Fibroblast of villous mesenchyme (primary cell): ENCODE data around the gene USP22. TPM values are rescaled to one million over a fixed set of nuclear protein-coding genes. Genes with fewer than 3 reads are reported as not detected.
A peak's percentile ranks its signal among the peaks of the same experiment; 100 is the strongest.

Experiments used
- DNase-seq: peaks from one replicate; pipeline ENCODE4 v3.0.0-alpha.2; 2010; ENCODE audit warnings: low read depth
- H3K4me3 ChIP-seq: 2 replicates; pipeline ENCODE4 v1.5.1; 2011; ENCODE audit warnings: low read depth, mild to moderate bottlenecking, low read length
- total RNA-seq: library from RNA; depleted of rRNA; stranded (reverse); fragments of >200 nt; gene quantifications from 2 replicates; pipeline ENCODE4 v1.2.3, GENCODE V29; 2012
- TF ChIP-seq, protein P1 (sequence below): IDR thresholded peaks from 2 replicates; pipeline ENCODE4 v1.5.1; 2012; ENCODE audit warnings: low read depth, mild to moderate bottlenecking, low read length; ENCODE audit not compliant: insufficient read depth

Gene USP22
- total RNA-seq, 1 donor = 297 TPM

DNA sequence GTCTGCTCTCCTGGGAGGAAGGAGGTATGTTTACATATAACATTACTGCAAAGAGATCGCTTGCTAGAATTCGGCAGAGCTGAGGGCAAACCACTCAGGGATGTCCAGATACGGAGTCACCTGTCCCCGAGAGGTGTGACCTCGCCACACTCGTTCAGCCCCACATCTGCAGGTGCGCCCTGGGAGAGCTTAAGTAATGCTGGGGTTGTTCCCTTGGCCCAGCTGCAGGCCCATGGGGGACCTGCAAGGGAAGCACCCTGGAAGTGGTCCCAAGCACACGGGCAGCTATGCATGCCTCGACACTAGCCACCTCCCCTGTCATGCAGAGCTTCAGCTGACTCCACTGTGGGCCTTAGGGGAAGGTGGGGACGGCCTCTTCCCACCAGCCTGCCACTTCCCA, 22.2 kb downstream of the USP22 start:
- H3K4me3 ChIP-seq = no peak overlapping the region
- TF ChIP-seq, protein P1, sequence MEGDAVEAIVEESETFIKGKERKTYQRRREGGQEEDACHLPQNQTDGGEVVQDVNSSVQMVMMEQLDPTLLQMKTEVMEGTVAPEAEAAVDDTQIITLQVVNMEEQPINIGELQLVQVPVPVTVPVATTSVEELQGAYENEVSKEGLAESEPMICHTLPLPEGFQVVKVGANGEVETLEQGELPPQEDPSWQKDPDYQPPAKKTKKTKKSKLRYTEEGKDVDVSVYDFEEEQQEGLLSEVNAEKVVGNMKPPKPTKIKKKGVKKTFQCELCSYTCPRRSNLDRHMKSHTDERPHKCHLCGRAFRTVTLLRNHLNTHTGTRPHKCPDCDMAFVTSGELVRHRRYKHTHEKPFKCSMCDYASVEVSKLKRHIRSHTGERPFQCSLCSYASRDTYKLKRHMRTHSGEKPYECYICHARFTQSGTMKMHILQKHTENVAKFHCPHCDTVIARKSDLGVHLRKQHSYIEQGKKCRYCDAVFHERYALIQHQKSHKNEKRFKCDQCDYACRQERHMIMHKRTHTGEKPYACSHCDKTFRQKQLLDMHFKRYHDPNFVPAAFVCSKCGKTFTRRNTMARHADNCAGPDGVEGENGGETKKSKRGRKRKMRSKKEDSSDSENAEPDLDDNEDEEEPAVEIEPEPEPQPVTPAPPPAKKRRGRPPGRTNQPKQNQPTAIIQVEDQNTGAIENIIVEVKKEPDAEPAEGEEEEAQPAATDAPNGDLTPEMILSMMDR = no peak
- no peak for DNase-seq

DNA sequence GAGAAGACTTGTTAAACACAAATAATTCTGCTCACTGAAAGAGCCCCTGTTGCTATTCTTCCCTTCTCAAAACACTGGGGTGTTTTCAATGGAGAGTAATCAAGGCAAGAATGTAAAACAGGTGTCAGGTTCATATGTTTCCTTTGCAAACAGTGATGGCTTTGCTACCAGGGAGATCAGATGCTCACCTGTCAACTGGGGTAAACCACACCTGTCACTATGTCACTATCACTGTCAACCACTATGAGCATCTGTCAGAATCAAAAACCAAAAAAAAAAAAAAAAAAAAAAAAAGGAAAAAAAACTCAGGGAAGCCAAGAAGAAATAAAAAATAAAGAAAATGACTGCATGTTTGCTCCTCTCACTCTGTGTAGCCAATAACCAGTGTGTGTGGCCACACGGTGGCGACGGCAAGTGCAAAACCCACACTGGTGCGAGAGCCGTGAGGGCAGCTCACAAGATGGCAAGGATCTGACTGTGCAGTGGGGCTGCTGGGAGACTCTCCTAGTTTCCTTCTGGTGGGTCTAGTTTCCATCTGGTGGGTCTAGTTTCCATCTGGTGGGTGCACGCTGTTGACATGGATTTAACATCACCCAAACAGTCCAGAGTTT, 22.7 kb downstream of the USP22 start:
- H3K4me3 ChIP-seq = no peak overlapping the region
- DNase-seq = no peak
- TF ChIP-seq, protein P1 = peak; percentile 27

DNA sequence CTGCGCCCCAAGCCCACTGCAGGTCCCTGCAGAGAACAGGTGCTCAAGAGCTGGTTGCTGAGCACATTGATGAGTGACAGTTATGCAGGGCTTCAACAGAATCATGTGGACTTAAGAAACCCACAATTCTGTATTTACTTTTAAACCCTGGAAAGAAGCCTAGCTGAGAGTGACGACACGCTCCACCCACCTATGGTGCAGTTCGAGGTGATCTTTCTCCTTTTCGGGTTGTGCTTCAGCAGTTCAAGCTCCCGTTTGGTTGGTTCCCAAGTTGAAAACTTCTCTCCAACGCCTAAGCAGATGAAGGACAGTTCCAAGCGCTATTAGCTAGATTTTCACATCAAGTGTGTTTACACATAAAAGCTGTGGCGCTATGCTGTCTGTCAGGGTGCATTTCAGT, 23.9 kb downstream of the USP22 start:
- TF ChIP-seq, protein P1 = no peak
- no peak for DNase-seq

DNA sequence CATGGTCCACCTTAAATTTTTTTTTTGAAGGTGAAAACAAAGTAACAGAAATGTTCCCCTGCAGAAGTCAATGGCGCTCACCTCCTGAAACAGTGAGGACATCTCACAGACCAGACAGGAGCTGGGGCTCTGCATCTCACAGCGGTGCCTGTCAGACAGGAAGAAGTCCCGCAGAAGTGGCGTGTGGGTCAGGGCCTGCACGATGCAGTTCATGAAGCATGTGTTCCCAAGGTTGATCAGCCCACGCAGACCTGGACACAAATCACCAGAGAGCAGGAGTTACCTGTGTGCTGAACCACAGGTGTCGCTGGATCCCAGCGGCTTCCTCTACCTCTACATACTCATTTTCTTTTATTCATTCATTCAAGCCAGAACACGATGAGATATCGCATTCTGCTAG, 24.9 kb downstream of the USP22 start:
- H3K4me3 ChIP-seq = no peak overlapping the region
- TF ChIP-seq, protein P1 = no peak
- no peak for DNase-seq

More for the DNA sequence above, 23.9 kb downstream of the USP22 start:
- no peak overlapping the region for H3K4me3 ChIP-seq

DNA sequence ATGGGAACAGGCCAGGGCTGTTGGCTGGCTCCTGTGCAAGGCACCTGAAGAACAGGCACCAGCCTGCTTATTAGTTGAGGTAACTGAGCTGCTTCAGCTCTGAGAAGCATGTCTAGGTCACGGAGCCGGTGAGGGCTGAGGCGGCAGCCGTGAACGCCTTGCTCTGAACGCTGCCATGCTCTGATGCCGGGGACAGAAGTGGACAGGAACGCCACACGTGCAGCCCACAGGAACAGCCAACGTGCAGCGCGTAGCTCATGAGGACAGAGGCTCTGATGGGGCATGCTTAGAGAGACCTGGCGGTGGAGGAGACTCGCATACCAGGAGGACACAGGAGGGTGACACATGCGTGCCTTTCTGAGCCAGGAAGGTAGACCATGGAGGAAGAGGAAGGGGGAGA, 25.6 kb downstream of the USP22 start:
- TF ChIP-seq, protein P1 = no peak
- DNase-seq = no peak
- H3K4me3 ChIP-seq = no peak overlapping the region

DNA sequence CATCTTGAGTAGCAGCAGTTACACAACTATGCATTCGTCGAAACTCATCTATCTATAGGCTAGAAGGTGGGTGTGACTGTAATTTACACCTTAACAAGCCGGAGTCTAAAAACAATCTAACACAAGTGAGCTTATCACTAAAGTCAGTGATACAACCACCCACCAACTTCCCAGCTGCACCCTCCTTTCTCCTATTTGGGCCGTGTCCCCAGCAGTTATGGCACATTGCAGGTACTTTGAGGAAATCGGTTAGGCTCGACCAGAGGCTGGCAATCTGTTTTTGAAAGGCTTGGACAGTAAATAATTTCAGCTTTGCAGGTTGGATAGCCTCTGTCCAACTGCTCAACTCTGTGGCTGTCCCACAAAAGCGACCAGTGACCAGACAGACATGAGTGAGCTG, 26.0 kb downstream of the USP22 start:
- TF ChIP-seq, protein P1 = no peak
- no peak for DNase-seq
- H3K4me3 ChIP-seq = no peak overlapping the region

DNA sequence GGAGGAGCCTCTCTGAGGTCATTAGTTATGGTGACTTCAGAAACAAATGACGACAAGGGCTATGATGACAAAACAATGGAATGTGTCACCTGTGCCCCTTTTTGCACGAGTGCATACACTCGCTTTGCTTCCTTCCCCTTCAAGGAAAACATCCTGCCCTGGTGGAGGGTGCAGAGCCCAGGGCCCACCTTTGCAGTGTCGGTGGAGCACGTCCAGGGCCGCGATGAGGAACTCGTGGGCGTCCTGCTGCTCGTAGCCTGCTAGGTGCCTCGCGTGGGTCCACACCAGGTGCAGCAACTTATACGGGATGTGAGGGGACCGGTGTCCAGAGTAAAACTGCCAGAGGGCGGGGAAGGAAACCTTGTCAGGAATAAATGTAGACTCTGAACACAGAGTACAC, 27.2 kb downstream of the USP22 start:
- DNase-seq = no peak
- no peak overlapping the region for H3K4me3 ChIP-seq
- TF ChIP-seq, protein P1 = no peak
